Raji (cell line): ENCODE measurements around the gene KIF14.

Experiments used
- POLR2A ChIP-seq: IDR thresholded peaks from 2 replicates; pipeline ENCODE4 v1.6.1; 2011; ENCODE audit warnings: low read depth, low read length, control low read depth; ENCODE audit not compliant: insufficient read depth

Gene KIF14

GRCh38 chr1:200619894-200620272 lies 668 bp downstream of the KIF14 start:
- TF ChIP-seq POLR2A: no peak

GRCh38 chr1:200610846-200611245 lies 9.7 kb downstream of the KIF14 start:
- TF ChIP-seq POLR2A: no peak

- TF ChIP-seq POLR2A: no peak
Measured at GRCh38 chr1:200602632-200603031, 17.9 kb downstream of the KIF14 start.

- no peak for TF ChIP-seq POLR2A
Measured at GRCh38 chr1:200590001-200590400, 30.6 kb downstream of the KIF14 start.

- TF ChIP-seq POLR2A: no peak
Measured at GRCh38 chr1:200588698-200589097, 31.9 kb downstream of the KIF14 start.

GRCh38 chr1:200564319-200564718 lies 56.2 kb downstream of the KIF14 start:
- no peak for TF ChIP-seq POLR2A

GRCh38 chr1:200561856-200562214 lies 58.7 kb downstream of the KIF14 start:
- TF ChIP-seq POLR2A: no peak

- TF ChIP-seq POLR2A: no peak
Measured at GRCh38 chr1:200558866-200559459, 61.6 kb downstream of the KIF14 start.

- no peak for TF ChIP-seq POLR2A
Measured at GRCh38 chr1:200556002-200556401, 64.5 kb downstream of the KIF14 start.

GRCh38 chr1:200550367-200550766 lies 70.2 kb downstream of the KIF14 start:
- no peak for TF ChIP-seq POLR2A

- TF ChIP-seq POLR2A: no peak
Measured at GRCh38 chr1:200547386-200547785, 73.2 kb downstream of the KIF14 start.

- TF ChIP-seq POLR2A: no peak
Measured at GRCh38 chr1:200546577-200546976, 74.0 kb downstream of the KIF14 start.

GRCh38 chr1:200542162-200542561 lies 78.4 kb downstream of the KIF14 start:
- TF ChIP-seq POLR2A: no peak

- TF ChIP-seq POLR2A: no peak
Measured at GRCh38 chr1:200540281-200540680, 80.3 kb downstream of the KIF14 start.

GRCh38 chr1:200538179-200538578 lies 82.4 kb downstream of the KIF14 start:
- TF ChIP-seq POLR2A: no peak

- no peak for TF ChIP-seq POLR2A
Measured at GRCh38 chr1:200535605-200536004, 84.9 kb downstream of the KIF14 start.

GRCh38 chr1:200530623-200531261 lies 89.8 kb downstream of the KIF14 start:
- no peak for TF ChIP-seq POLR2A

- TF ChIP-seq POLR2A: no peak
Measured at GRCh38 chr1:200528858-200529606, 91.5 kb downstream of the KIF14 start.
